SK-N-SH treated with all-trans-retinoic acid at 6 μM for 48 hours (cell line): ENCODE results near the gene ESPNL.

Source experiments
- BACH2 ChIP-seq: fragments of 250-450 bp; sonication (Bioruptor Pico); IDR thresholded peaks from 2 replicates; pipeline ENCODE4 v1.9.0; 2021; ENCODE audit warnings: mild to moderate bottlenecking, borderline replicate concordance
- CSDC2 ChIP-seq: fragments of 250-450 bp; sonication (Bioruptor Pico); IDR thresholded peaks from 2 replicates; pipeline ENCODE4 v1.5.0; 2020; ENCODE audit warnings: mild to moderate bottlenecking, moderate library complexity
- GLIS3 ChIP-seq: fragments of 250-450 bp; sonication (Bioruptor Pico); IDR thresholded peaks from 2 replicates; pipeline ENCODE4 v1.5.0; 2020; ENCODE audit warnings: mild to moderate bottlenecking, moderate library complexity
- OSR1 ChIP-seq: fragments of 250-450 bp; sonication (Bioruptor Pico); IDR thresholded peaks from 2 replicates; pipeline ENCODE4 v1.8.0; 2022; ENCODE audit warnings: moderate library complexity, mild to moderate bottlenecking, inconsistent platforms
- PPARA ChIP-seq: fragments of 250-450 bp; sonication (Bioruptor Pico); IDR thresholded peaks from 2 replicates; pipeline ENCODE4 v1.5.0; 2020; ENCODE audit warnings: mild to moderate bottlenecking, borderline replicate concordance
- RARB ChIP-seq: fragments of 250-450 bp; sonication (Bioruptor Pico); IDR thresholded peaks from 2 replicates; pipeline ENCODE4 v1.8.0; 2021; ENCODE audit warnings: mild to moderate bottlenecking, moderate library complexity
- SNAI2 ChIP-seq: fragments of 250-450 bp; sonication (Bioruptor Pico); IDR thresholded peaks from 2 replicates; pipeline ENCODE4 v1.5.0; 2020; ENCODE audit warnings: mild to moderate bottlenecking, moderate library complexity
- TCF4 ChIP-seq: fragments of 250-450 bp; sonication (Bioruptor Pico); IDR thresholded peaks from 2 replicates; pipeline ENCODE4 v1.8.0; 2021; ENCODE audit warnings: mild to moderate bottlenecking, moderate library complexity, borderline replicate concordance
- ZC3H10 ChIP-seq: fragments of 250-450 bp; sonication (Bioruptor Pico); IDR thresholded peaks from 2 replicates; pipeline ENCODE4 v1.5.1; 2021; ENCODE audit warnings: mild to moderate bottlenecking, moderate library complexity
- TF ChIP-seq, protein P1 (sequence below): fragments of 250-450 bp; sonication (Bioruptor Pico); IDR thresholded peaks from 2 replicates; pipeline ENCODE4 v1.5.1; 2020; ENCODE audit warnings: low read depth, mild to moderate bottlenecking, moderate library complexity
- TF ChIP-seq, protein P2 (sequence below): fragments of 250-450 bp; sonication (Bioruptor Pico); IDR thresholded peaks from 2 replicates; pipeline ENCODE4 v1.8.0; 2021; ENCODE audit warnings: low read depth, mild to moderate bottlenecking, moderate library complexity, borderline replicate concordance
- TF ChIP-seq, protein P3 (sequence below): fragments of 250-450 bp; sonication (Bioruptor Pico); IDR thresholded peaks from 2 replicates; pipeline ENCODE4 v1.8.0; 2020; ENCODE audit warnings: mild to moderate bottlenecking, moderate library complexity, borderline replicate concordance

DNA sequence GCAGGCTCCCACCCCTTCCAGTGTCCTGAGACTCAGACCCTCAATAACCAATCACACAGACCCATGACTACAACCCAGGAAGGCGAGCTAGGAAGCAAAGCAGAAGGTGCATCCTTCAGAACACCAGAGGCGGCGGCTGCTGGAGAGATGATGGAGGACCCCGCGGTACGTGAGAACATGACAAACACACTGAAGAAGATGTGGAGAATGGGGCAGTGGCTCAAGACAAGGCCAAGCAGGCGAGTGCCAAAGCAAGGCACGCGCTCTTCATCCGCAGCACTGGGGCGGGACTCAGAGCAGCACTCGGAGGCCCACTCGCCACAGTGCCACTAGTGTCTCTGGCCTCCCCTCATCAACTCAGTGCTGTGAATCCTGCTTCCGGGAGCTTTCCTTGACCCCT is 72.3 kb downstream of the ESPNL start:
- TF ChIP-seq, protein P1, sequence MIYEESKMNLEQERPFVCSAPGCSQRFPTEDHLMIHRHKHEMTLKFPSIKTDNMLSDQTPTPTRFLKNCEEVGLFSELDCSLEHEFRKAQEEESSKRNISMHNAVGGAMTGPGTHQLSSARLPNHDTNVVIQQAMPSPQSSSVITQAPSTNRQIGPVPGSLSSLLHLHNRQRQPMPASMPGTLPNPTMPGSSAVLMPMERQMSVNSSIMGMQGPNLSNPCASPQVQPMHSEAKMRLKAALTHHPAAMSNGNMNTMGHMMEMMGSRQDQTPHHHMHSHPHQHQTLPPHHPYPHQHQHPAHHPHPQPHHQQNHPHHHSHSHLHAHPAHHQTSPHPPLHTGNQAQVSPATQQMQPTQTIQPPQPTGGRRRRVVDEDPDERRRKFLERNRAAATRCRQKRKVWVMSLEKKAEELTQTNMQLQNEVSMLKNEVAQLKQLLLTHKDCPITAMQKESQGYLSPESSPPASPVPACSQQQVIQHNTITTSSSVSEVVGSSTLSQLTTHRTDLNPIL (CRISPR knock-in tag) = no peak
- TF ChIP-seq BACH2 (CRISPR knock-in tag) (no peak), PPARA (no peak), TCF4 (CRISPR knock-in tag) (no peak), SNAI2 (CRISPR knock-in tag) (no peak), GLIS3 (CRISPR knock-in tag) (no peak), RARB (CRISPR knock-in tag) (no peak), OSR1 (CRISPR knock-in tag) (no peak), CSDC2 (no peak), ZC3H10 (CRISPR knock-in tag) (no peak)
- TF ChIP-seq, protein P2, sequence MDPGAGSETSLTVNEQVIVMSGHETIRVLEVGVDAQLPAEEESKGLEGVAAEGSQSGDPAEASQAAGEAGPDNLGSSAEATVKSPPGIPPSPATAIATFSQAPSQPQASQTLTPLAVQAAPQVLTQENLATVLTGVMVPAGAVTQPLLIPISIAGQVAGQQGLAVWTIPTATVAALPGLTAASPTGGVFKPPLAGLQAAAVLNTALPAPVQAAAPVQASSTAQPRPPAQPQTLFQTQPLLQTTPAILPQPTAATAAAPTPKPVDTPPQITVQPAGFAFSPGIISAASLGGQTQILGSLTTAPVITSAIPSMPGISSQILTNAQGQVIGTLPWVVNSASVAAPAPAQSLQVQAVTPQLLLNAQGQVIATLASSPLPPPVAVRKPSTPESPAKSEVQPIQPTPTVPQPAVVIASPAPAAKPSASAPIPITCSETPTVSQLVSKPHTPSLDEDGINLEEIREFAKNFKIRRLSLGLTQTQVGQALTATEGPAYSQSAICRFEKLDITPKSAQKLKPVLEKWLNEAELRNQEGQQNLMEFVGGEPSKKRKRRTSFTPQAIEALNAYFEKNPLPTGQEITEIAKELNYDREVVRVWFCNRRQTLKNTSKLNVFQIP (CRISPR knock-in tag) = no peak
- TF ChIP-seq, protein P3, sequence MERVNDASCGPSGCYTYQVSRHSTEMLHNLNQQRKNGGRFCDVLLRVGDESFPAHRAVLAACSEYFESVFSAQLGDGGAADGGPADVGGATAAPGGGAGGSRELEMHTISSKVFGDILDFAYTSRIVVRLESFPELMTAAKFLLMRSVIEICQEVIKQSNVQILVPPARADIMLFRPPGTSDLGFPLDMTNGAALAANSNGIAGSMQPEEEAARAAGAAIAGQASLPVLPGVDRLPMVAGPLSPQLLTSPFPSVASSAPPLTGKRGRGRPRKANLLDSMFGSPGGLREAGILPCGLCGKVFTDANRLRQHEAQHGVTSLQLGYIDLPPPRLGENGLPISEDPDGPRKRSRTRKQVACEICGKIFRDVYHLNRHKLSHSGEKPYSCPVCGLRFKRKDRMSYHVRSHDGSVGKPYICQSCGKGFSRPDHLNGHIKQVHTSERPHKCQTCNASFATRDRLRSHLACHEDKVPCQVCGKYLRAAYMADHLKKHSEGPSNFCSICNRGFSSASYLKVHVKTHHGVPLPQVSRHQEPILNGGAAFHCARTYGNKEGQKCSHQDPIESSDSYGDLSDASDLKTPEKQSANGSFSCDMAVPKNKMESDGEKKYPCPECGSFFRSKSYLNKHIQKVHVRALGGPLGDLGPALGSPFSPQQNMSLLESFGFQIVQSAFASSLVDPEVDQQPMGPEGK = no peak
